ENCODE results near the gene MAGI1. TPM values are rescaled to one million over a fixed set of nuclear protein-coding genes. Genes with fewer than 3 reads are reported as not detected.

MAGI1 gene
- total RNA-seq, 2 experiments from 2014 or later = 0.18 to 0.25 TPM

- POLR2A ChIA-PET = no interaction called here
- Mint-ChIP-seq H3K4me3 (no peak overlapping the region), H3K27ac (no peak overlapping the region), H3K9me3 (peaks cover 7% of the 10 kb centered on the region), H3K36me3 (ENCODE audit: low read depth) (no peaks in the 10 kb centered on the region), H3K27me3 (no peaks in the 10 kb centered on the region), H3K4me1 (no peaks in the 10 kb centered on the region)
- no peak for DNase-seq
- CTCF ChIA-PET = no interaction called here
These were observed 712.1 kb downstream of the MAGI1 start for GRCh38 chr3:65326574-65326973.

DNA sequence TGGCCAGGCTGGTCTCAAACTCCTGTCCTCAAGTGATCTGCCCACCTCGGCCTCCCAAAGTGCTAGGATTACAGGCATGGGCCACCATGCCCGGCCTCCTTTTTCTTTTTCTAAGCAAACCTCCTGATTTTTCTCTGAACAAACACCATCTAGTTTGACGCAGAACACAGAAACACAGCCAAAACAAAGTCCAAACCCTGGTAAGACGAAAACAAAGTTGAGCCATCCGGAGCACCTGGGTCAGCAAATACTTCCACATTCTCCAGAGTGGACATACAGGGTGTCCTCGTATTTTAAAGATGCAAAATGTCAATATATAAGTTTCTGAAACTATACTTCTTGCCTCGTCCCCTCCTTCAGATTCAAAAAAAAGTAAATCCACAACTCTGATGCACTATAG lies 715.8 kb downstream of the MAGI1 start:
- Mint-ChIP-seq H3K9me3 (peaks cover 10% of the 10 kb centered on the region), H3K27me3 (no peaks in the 10 kb centered on the region), H3K27ac (no peak overlapping the region), H3K4me3 (no peak overlapping the region), H3K4me1 (no peaks in the 10 kb centered on the region), H3K36me3 (ENCODE audit: low read depth) (no peaks in the 10 kb centered on the region)
- ChIA-PET CTCF (no interaction called here), POLR2A (no interaction called here)
- no peak for DNase-seq

- Mint-ChIP-seq H3K9me3 (peaks cover 8% of the 10 kb centered on the region), H3K27ac (no peak overlapping the region), H3K36me3 (ENCODE audit: low read depth) (no peaks in the 10 kb centered on the region), H3K27me3 (no peaks in the 10 kb centered on the region), H3K4me3 (no peak overlapping the region), H3K4me1 (no peaks in the 10 kb centered on the region)
- POLR2A ChIA-PET = no interaction called here
- DNase-seq = no peak
- CTCF ChIA-PET = no interaction called here
These were observed 720.5 kb downstream of the MAGI1 start for GRCh38 chr3:65318231-65318630.

GRCh38 chr3:65314916-65315315 lies 723.8 kb downstream of the MAGI1 start:
- Mint-ChIP-seq H3K4me3 (no peak overlapping the region), H3K36me3 (ENCODE audit: low read depth) (no peaks in the 10 kb centered on the region), H3K9me3 (no peaks in the 10 kb centered on the region), H3K27me3 (no peaks in the 10 kb centered on the region), H3K27ac (no peak overlapping the region), H3K4me1 (no peaks in the 10 kb centered on the region)
- DNase-seq = no peak
- POLR2A ChIA-PET = no interaction called here
- CTCF ChIA-PET = no interaction called here

DNA sequence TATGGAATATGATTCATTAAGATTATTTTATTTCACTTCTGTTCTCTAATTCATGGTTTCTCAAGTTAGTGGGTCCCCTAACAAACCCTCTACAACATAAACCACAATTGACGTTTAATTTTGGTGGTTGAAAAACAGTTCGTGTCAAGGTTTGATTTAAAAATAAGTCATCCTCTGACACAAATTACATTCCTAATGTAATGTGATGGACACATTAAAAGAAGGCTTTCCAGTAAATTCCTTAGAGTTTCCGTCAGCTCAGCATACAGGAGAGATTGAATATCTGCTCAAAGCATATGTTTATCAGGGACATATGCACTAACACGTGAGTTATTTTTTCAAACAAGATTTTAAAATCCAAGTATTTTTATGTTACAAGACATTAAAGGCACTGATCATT lies 724.4 kb downstream of the MAGI1 start:
- Mint-ChIP-seq H3K4me1 (no peaks in the 10 kb centered on the region), H3K9me3 (no peaks in the 10 kb centered on the region), H3K27ac (no peak overlapping the region), H3K4me3 (no peak overlapping the region), H3K36me3 (ENCODE audit: low read depth) (no peaks in the 10 kb centered on the region), H3K27me3 (no peaks in the 10 kb centered on the region)
- DNase-seq = no peak
- POLR2A ChIA-PET = no interaction called here
- CTCF ChIA-PET = no interaction called here

DNA sequence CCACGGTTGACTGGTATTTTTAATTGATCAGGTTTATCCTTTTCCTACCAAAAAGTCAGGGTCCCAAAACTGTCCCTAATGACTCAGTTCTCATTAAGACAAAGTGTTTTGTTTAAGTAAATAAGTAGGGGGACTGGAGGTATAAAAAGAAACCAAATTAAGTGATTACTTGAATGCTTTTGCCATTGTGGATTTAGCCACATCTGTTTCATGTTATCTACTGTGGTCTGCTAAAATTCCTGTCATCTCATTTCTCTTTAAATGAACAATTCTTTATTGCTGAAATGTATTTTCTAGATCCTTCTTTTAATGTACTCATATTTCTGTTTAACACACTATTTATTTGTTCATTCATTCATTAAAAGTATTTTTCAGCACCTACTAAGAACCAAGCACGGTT lies 725.1 kb downstream of the MAGI1 start:
- Mint-ChIP-seq H3K4me3 (no peak overlapping the region), H3K36me3 (ENCODE audit: low read depth) (no peaks in the 10 kb centered on the region), H3K27ac (no peak overlapping the region), H3K9me3 (no peaks in the 10 kb centered on the region), H3K27me3 (no peaks in the 10 kb centered on the region), H3K4me1 (no peaks in the 10 kb centered on the region)
- CTCF ChIA-PET = no interaction called here
- POLR2A ChIA-PET = no interaction called here
- DNase-seq = no peak

- Mint-ChIP-seq H3K27ac (no peak overlapping the region), H3K4me3 (no peak overlapping the region), H3K27me3 (no peaks in the 10 kb centered on the region), H3K36me3 (ENCODE audit: low read depth) (no peaks in the 10 kb centered on the region), H3K4me1 (no peaks in the 10 kb centered on the region), H3K9me3 (no peaks in the 10 kb centered on the region)
- DNase-seq = no peak
- ChIA-PET POLR2A (no interaction called here), CTCF (no interaction called here)
These were observed 732.9 kb downstream of the MAGI1 start for GRCh38 chr3:65305836-65306235.

Other genes with a start within 250 kb of the MAGI1 start
- gene SLC25A26, start 182.1 kb upstream of the MAGI1 start, total RNA-seq = 10 to 100 TPM; 12.9 to 15.3 TPM

Data from activated CD4-positive, alpha-beta memory T cell treated with anti-CD3 and anti-CD28 coated beads, Interleukin-2, amount 10 ng/mL, durations not matched to agents 7 days and 5 days (primary cell).